Retina (tissue), 1 donor: ENCODE results near the gene RFX6.

Experiments
- DNase-seq: peaks from one replicate; pipeline ENCODE4 v3.0.0-alpha.2; 2016

RFX6 gene

DNA sequence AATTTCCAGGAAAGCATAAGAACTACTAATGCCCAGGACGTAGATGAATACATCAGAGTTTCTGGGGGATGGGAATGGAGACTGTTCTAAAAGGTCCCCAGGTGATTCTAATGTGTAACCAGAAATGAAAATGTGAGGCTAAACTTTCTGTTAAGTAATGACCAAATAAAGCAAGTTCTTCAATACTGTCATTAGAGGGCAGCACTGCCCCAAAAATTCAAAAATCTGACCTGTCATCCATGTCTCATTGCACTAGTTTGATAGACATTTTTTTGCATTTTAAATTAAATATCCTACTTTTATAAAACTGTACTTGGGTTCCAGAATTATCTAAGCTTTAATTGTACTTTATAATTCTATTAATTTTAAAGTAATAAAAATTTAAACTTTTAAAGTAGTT is 94.9 kb downstream of the RFX6 start:
- DNase-seq: peak; percentile 11

DNA sequence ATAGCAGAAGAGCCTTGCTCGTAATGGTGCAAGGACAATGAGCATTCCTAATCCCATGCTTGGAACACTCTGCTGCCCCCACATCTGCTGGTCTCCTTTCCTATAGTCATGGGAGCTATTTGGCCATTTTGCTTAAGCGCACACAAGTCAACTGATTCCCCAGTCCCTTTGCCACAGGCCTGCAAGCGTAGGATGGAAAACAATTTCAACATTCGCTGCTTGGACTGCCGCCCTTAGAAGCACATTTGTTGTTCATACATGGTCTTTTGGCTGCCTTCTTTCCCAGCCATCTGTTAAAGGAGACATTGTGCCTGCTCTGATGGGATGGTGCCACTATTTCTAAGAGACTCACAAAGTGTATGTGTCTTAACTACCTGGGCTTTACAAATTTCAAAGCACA is 96.9 kb downstream of the RFX6 start:
- no peak for DNase-seq

DNA sequence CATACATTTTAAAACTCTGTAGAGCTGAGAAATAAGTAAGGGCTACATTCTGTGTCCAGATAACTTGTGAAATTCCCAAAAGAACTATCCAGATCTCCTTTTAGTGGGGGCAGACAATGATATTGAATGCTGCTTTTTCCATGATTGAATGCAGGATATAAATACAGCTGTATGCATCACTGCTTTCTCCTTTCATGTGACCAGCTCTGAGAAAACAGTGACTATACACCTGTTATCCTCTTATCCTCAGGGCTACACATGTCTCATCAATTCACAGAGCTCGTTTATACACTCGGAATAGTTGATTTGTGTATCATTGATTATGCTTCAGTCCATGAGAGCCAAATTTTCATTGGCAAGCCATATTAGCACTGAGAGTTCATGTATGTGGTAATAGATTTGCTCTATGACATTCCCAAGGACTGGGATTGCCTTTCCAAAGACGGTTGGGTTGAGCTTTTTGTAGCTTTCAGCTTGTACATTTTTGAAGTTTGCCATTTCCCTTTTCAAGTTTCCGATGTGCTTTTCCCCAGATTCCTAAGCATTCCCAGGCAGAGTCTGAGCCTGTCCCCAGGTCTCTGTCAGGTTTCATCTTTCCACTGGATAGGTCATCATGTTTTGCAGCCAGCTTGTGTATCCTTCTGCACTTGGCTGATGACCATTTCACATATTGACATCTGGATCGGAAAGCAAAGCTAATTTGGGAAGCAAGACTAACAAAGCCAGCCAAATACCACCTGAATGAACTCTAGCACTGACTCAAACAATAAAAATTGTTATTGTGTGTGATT is 97.7 kb downstream of the RFX6 start:
- DNase-seq: no peak

DNA sequence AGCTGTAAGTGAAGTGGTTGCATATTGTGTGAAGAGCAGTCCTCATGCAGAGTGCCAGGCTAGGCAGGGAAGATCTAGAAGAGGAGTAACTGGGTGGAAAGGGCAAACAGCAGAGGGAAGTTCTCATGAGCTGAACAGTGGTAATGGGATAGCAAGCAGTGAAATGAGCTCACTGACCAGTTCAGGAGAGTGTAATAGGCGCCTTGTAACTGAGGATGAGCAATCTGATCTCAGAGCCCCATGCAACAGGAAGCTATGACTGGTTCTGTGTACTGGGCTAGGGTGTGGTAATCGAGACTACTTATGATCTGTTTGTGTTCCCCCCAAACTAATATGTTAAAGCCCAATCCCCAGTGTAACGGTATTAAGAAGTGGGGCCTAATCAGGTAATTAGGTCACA is 98.6 kb downstream of the RFX6 start:
- DNase-seq: no peak

DNA sequence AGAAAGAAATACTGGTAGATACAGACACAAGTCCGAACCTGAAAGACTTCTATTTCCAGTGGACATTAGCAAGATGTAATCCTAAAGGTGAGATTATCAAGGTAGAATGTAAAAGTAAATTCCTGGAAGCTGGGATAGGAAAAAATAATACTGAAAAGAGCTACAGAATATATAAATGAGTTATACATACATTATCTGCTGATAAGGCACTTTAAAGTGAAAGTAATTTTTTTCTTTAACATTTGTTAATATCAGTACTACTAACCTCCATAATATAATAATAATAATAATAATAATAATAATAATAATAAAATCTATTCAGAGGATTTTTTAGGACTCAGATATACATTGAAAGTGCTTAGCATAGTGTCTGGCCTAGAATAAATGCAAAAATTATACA is 102.5 kb downstream of the RFX6 start:
- DNase-seq: no peak
